ENCODE measurements around the gene USP5. TPM values are rescaled to one million over a fixed set of nuclear protein-coding genes. Genes with fewer than 3 reads are reported as not detected.

Gene USP5
- total RNA-seq, 1 experiment from 2014 or later, result 175 TPM

GRCh38 chr12:6817662-6818157 is 34.2 kb upstream of the USP5 start:
- Histone ChIP-seq H3K9me2 (ENCODE audit: insufficient read depth) (no peaks in the 10 kb centered on the region), H3K9me3 (ENCODE audit: control insufficient read depth in 1 of 2, insufficient read depth in 1 of 2, low read depth in 1 of 2, low read length in 2 of 2) (no peaks in the 10 kb centered on the region), H3K4me2 (ENCODE audit: low read length) (no peak overlapping the region), H4K20me1 (ENCODE audit: insufficient read depth) (no peaks in the 10 kb centered on the region), H3K27me3 (ENCODE audit: insufficient read depth, low read length) (peaks cover 6% of the 10 kb centered on the region; the same call in 1 of the 2 replicates), H3K36me3 (ENCODE audit: control insufficient read depth in 1 of 2, insufficient read depth in 2 of 2, low read length in 2 of 2) (no peaks in the 10 kb centered on the region), H3K27ac (ENCODE audit: low read depth, low read length) (no peak overlapping the region), H3K4me1 (ENCODE audit: control insufficient read depth in 1 of 2, insufficient read depth in 2 of 2, low read length in 2 of 2) (peaks cover 13 to 20% of the 10 kb centered on the region in 2 experiments), H2AFZ (ENCODE audit: low read depth, low read length, poor library complexity, severe bottlenecking) (no peak overlapping the region), H3K79me2 (ENCODE audit: insufficient read depth, low read length) (no peaks in the 10 kb centered on the region), H3K4me3 (replicated peaks in 1 of 2; ENCODE audit: low read depth in 1 of 2, low read length in 2 of 2) (no peak overlapping the region), H3K9ac (ENCODE audit: low read length) (no peak overlapping the region)
- ChIA-PET POLR2A (no interaction called here), RAD21 (ENCODE audit: low non-redundant PET in 1 of 2, low total read pairs in 2 of 2, uncharacterized antibody in 2 of 2, unreplicated experiment in 2 of 2) (no interaction called here), CTCF (no interaction called here)
- TF ChIP-seq EZH2phosphoT487 (IDR thresholded peaks at IDR 0.05; ENCODE audit: borderline replicate concordance) (no peak), EGR1 (IDR thresholded peaks at IDR 0.05; ENCODE audit: low read depth) (no peak), CEBPB (IDR thresholded peaks at IDR 0.05; ENCODE audit: low read depth) (no peak), CBX3 (IDR thresholded peaks at IDR 0.05; ENCODE audit: low read depth) (no peak), RAD21 (IDR thresholded peaks at IDR 0.05; ENCODE audit: low read depth) (no peak), YY1 (IDR thresholded peaks at IDR 0.05; ENCODE audit: extremely low read depth, insufficient replicate concordance, low read depth, low read length) (no peak), EZH2 (IDR thresholded peaks at IDR 0.05) (no peak), ZNF274 (IDR thresholded peaks at IDR 0.05; ENCODE audit: low read depth, low read length) (no peak), REST (IDR thresholded peaks at IDR 0.05; ENCODE audit: low read depth) (no peak), MAX (IDR thresholded peaks at IDR 0.05) (no peak)
- no peak for ATAC-seq
- BruUV-seq (replicated peaks), result no TSS peak
- intact Hi-C loops (cut with micrococcal nuclease), result no loop called here
- DNase-seq (ENCODE audit: low read depth, low spot score), result no peak
